Activated CD8-positive, alpha-beta memory T cell treated with anti-CD3 and anti-CD28 coated beads for 48 hours (primary cell): ENCODE measurements around the gene SAE1.
"Not testable (repeated sequence)": the region's sequence is repeated elsewhere in the genome, so short reads cannot be mapped to it uniquely, and the experiment has no call there.

Experiments
- DNase-seq, 3 experiments: peaks; one replicate each; pipeline ENCODE4 v3.0.0-alpha.2; 2020; ENCODE audit warnings: low read depth in 2 of 3, low spot score in 2 of 3

SAE1 gene

DNA sequence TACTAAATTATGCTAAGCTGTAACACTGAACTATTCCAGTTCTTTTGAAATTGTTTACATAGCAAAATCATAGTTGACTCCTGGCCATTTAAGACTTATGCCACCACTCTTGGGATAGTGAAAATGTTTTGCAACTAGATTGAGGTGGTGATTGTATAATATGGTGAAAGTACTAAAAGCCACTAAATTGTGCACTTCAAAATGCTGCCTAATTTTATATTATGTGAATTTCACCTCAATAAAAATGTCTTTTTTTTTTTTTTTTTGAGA is 5.0 kb upstream of the SAE1 start:
- no peak for DNase-seq

DNA sequence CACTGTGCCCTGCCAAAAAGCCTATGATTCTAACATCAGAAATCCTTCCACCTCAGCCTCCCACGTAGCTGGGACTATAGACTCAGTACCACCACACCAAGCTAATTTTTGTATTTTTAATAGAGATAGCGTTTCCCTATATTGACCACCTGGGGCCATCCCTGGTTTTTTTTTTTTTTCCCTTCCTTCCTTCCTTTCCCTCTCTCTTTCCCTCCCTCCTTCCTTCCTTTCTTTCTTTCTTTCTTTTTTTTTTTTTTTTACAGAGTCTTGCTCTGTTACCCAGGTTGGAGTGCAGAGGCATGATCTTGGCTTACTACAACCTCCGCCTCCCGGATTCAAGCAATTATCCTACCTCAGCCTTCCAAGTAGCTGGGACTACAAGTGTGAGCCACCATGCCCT is 1.1 kb upstream of the SAE1 start:
- no peak for DNase-seq

- no peak for DNase-seq
These were observed 481 bp upstream of the SAE1 start for GRCh38 chr19:47130120-47130588.

DNA sequence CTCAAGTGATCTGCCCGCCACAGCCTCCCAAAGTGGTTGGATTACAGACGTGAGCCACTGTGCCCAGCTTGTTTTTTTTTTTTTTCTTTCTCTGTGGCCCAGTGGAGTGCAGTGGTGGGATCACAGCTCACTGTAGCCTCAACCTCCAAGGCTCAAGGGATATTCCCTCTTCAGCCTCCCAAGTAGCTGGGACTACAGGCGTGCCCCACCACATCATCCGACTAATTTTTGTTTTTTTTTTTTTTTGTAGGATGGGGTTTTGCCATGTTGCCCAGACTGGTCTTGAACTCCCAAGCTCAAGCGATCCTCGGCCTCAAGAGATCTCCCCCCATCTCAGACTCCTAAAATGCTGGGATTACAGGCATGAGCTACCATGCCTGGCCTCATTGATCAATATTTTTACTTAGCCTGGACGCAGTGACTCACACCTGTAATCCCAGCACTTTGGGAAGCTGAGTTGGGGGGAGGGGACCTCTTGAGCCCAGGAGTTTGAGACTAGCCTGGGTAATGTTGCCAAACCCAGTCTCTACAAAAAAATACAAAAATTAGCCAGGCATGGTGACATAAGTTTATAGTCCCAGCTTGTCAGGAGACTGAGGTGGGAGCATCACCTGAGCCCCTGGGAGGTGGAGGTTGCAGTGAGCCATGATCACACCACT is 1.7 kb downstream of the SAE1 start:
- no peak for DNase-seq

DNA sequence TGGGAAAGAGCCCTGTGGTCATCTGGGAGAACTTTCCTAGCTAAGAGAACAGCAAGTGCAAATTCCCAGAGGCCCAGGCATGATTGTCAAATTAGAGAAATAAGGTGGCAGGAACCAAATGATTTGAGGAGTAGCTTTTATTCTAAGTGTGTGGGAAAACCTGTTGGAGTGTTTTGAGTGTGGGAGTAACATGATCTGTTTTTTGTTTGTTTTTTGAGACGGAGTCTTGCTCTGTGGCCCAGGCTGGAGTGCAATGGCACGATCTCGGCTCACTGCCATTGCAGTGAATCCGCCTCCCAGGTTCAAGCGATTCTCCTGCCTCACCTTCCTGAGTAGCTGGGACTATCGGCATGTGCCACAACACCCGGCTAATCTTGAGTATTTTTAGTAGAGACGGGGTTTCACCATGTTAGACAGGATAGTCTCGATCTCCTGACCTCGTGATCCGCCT is 2.4 kb downstream of the SAE1 start:
- DNase-seq = no peak

DNA sequence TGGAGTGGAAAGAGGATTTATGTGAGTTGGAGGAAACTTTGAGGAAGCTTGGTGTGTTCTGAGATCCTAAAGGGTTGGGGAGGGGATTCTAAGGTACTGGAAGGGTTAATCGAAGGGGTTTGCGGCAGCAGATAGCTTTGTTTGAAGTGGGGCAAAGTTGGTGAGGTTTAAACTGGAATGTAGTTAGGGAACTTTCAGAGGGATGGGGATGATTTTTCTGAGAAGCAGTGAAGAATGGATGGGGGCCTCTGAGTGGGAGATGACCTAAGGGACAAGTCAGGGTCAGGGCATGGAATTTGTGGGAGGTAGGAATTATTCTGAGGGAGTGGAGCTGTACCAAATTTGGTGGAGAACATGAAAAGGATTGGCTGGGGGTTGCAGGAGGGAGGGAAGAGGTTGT is 3.9 kb downstream of the SAE1 start:
- DNase-seq = no peak

DNA sequence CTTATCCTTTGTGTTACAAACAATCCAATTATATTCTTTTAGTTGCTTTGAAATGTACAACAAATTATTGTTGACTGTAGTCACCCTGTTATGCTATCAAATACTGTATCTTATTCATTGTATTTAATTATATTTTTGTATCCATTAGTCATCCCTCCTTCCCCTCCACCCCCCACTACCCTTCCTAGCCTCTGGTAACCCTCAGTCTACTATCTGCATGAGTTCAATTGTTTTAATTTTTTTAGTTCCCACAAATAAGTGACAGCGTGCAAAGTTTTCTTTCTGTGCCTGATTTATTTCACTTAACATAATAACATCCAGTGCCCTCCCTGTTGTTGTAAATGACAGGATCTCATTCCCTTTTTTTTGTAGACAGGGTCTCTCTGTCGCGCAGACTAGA is 4.5 kb downstream of the SAE1 start:
- DNase-seq = no peak

DNA sequence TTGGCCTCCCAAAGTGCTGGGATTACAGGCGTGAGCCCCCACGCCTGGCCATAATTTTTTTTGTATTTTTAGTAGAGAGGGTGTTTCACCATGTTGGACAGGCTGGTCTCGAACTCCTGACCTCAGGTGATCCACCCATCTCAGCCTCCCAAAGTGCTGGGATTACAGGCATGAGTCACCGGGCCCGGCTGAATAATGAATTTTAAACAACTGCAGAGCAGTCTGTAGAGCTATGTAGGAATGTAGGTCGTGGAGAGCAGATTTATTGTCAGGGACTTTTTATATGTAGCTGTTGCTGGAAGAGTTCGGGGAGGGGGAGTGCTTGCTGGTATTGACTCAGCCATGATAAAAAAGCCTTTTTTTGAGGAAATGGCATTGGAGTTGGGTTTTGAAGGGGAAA is 10.6 kb downstream of the SAE1 start:
- DNase-seq = not testable (repeated sequence)

DNA sequence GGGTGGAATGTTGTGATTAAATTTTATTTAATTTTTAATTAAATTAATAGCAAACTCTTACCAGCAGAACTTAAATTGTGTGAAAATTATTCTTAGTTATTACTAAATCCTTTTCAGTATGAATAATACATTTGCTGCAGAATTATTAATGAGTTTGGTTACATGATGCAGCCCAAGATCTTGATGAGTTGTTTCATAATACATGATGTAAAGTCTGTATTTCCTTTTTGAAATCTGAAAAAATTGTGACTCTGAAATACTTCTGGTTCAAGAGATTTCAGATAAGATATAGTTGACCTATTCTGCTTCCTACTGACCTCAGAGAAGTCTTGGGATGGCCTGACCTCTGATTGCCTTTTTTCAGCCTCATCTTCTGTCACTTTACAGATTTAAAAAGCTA is 11.1 kb downstream of the SAE1 start:
- DNase-seq = no peak

GRCh38 chr19:47142779-47143178 is 12.1 kb downstream of the SAE1 start:
- no peak for DNase-seq

DNA sequence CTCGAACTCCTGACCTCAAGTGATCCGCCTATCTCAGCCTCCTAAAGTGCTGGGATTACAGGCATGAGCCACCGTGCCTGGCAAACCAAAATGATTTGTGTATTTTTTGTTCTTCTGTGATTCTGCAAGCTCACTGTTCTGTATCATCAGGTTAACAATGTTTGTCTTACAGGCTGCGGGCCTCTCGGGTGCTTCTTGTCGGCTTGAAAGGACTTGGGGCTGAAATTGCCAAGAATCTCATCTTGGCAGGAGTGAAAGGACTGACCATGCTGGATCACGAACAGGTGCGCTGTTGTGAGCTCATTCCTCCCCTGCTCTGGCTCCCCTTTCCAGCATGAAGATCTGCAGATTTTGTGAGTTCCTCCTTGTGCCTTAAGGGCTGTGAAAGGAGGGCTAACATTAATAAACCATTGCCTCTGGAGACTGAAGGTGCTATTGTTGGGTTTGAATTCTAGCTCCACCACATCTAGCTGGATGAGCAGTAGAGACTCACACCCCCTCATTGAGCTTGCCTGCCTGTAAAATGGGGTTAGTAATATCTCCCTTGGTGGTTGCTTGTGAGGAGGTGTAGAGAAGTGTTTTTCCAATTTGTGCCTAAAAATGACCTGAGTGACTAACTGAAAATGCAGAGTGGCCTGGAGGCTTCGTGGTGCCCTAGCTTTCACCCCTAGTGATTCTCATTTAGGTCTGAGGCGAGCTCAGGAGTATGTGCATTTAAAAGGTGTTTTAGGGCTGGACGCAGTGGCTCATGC is 12.9 kb downstream of the SAE1 start:
- no peak for DNase-seq

DNA sequence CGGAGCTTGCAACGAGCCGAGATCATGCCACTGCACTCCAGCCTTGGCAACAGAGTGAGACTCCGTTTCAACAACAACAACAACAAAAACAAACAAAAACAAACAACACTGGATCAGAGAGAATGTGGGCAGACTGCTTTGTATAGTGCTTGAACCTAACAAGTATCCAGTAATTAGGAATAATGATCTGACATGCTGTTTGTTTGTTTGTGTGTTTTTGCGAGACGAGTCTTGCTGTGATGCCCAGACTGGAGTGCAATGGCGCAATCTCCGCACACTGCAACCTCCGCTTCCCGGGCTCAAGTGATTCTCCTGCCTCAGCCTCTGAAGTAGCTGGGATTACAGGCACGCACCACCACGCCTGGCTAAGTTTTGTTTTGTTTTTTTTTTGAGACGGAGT is 14.0 kb downstream of the SAE1 start:
- no peak for DNase-seq

- no peak for DNase-seq
These were observed 15.2 kb downstream of the SAE1 start for GRCh38 chr19:47145639-47146486.

GRCh38 chr19:47146920-47147319 is 16.3 kb downstream of the SAE1 start:
- no peak for DNase-seq

DNA sequence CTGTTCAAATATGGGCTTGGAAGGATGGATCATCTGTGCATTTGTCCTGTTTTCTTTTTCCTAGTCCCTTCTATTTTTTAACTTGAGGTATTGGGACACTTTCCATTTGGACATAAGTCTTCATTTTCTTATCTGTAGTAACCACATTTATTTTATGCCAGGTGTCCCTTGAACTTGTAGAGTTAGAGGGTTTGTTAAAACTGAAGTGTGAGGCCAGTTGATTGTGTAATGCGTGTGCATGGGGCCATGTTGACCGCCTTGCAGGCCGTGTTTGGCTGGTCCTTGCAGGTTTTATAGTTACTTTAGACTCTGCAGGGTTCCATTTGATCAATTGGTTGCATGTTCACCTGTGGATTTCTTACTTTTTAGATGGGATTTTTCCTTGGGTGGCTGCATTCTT is 21.0 kb downstream of the SAE1 start:
- no peak for DNase-seq

DNA sequence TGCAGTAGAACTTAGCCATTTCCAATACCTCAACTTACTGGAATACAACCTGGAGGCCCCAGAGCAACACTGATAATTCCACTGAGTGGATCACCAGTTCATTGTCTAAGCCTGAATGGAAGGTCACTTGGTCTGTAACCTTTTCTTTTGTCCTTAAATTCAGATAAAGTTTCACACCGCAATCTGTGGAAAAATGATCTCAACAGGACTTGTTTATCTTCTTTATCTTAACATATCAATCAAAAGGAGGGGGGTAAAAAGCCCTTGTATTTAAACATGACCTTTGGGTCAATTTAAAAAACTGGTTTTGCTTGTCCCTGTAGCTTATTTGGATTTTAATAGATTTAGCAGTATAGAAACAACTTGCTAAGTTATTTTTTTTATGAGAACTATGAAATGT is 21.6 kb downstream of the SAE1 start:
- no peak for DNase-seq

DNA sequence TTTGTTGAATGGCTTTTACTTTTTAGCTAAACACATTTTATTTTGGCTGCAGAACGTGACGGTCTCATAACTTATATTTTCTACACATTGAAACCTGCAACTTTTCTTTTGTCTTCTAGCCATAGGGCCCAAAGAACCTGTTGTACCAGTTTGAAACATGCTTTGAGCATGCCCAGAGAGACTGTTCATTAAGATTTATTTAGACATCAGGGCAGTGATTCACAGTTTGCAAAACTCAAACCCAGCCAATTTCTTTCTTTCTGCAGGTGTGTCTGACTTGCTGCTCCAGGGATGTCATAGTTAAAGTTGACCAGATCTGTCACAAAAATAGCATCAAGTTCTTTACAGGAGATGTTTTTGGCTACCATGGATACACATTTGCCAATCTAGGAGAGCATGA is 22.0 kb downstream of the SAE1 start:
- DNase-seq = no peak

GRCh38 chr19:47153266-47153665 is 22.6 kb downstream of the SAE1 start:
- no peak for DNase-seq

DNA sequence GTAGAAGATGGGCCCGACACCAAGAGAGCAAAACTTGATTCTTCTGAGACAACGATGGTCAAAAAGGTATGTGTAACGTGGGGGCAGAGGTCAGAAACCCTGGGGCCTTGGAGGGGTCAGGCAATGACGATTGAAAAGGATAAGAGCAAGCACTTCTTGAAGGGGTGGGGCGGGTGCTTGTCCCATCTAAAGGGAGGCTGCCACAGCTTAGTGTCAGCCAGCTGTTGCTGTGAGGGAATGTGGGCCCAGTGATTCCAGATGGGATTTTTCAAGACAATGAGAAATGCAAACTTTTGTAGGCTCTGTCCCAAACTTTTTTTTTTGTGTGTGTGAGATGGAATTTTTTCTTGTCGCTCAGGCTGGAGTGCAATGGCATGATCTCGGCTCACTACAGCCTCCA is 24.5 kb downstream of the SAE1 start:
- no peak for DNase-seq

- no peak for DNase-seq
These were observed 26.3 kb downstream of the SAE1 start for GRCh38 chr19:47156861-47157430.

DNA sequence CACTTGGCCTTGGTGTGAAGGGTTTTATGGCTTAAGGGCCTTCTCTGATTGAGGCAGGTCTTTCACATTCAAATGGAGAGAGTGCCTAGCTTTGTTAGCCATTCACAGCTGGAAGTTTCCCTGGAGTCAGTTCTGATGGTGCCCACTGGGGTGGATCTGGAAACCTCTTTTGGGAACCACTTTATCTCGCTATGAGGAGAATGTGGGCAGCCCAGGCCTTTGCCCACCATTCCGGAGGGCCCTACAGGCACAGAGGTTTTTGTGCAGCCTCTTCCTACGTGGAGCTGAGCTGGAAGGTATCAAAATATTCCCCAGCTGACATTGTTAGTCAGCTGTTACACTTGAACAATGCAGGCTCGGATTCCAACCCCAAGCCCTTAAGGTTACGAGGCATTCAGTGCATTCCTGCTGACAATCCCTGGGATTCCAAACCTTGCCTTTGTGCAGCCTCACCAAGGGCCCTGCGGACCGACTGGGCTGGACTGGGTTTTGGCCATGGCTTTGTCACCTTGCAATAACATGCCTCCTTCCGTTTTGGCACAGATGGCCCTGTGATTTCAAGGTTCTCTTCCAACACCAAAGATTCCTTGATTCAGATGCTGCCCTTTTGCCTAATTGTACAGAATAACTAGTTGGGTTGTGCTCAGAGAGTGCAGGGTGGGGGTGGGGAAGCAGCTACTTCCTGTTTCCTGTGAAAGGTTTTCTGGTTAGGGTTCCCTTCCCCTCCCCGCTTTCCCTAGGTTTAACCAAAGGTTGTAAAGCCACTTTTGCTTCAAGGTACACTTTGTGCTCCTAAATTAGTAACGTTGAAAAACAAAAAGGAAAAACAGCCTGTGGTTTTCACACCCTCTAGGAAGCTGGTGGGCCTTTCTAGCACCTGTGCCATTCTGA is 27.0 kb downstream of the SAE1 start:
- no peak for DNase-seq
